Spleen (tissue), 7 donors: ENCODE results near the gene LTBP1.

ENCODE experiments used
- POLR2A ChIP-seq, 3 donors: fragments of 450-650 bp; IDR thresholded peaks; one replicate each; pipeline ENCODE4 v1.5.1; 2017; ENCODE audit warnings: antibody characterized with exemption in 3 of 3, mild to moderate bottlenecking in 1 of 3
- POLR2AphosphoS5 ChIP-seq, 3 donors: sonication (generic); formaldehyde crosslinking; IDR thresholded peaks; one replicate each; pipeline ENCODE4 v1.5.1; 2017; ENCODE audit warnings: antibody characterized with exemption in 3 of 3
- TF ChIP-seq, protein P1 (sequence below), 11 experiments: fragments of 200-600 bp in 7 of 11; fragments of 450-650 bp in 4 of 11; sonication (generic) in 4 of 11; IDR thresholded peaks in 8 of 11; conservative IDR thresholded peaks in 3 of 11; 1 replicate in 7 of 11; 2 replicates in 4 of 11; pipeline versions ENCODE4 v1.4.0 to v1.8.0; 2016 to 2021; ENCODE audit warnings: antibody characterized with exemption in 11 of 11, inconsistent platforms in 4 of 11, mild to moderate bottlenecking in 1 of 11
- donor health status: DM: no; HTN: no; CAD: no; lungs with moderate emphysema.
- donor health status: DM: no; HTN: no; CAD: no.
- donor health status: DM: no; HTN: no; CAD: no.

DNA sequence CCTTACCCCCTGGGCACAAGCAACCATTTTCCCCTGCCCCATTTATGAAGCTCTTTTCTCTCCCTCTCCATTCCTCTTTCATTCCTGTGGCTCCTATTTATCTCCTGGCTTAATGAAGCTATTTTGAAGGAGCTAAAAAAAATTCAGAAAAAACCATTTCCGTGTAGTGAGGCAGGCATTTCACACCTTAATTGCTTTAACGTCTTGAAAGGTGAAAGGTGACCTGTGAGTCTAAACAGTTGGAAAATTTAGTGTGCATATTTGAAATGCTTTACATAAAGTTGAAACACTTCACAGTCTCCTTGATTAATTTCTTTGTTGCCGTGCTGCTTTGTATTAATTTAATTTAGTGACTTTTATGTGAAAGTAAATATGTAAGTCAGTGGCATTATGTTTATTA lies 83.6 kb downstream of the LTBP1 start:
- TF ChIP-seq, protein P1, sequence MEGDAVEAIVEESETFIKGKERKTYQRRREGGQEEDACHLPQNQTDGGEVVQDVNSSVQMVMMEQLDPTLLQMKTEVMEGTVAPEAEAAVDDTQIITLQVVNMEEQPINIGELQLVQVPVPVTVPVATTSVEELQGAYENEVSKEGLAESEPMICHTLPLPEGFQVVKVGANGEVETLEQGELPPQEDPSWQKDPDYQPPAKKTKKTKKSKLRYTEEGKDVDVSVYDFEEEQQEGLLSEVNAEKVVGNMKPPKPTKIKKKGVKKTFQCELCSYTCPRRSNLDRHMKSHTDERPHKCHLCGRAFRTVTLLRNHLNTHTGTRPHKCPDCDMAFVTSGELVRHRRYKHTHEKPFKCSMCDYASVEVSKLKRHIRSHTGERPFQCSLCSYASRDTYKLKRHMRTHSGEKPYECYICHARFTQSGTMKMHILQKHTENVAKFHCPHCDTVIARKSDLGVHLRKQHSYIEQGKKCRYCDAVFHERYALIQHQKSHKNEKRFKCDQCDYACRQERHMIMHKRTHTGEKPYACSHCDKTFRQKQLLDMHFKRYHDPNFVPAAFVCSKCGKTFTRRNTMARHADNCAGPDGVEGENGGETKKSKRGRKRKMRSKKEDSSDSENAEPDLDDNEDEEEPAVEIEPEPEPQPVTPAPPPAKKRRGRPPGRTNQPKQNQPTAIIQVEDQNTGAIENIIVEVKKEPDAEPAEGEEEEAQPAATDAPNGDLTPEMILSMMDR (IDR thresholded peaks at IDR 0.05 in 8 of 11, conservative IDR thresholded peaks at IDR 0.05 in 3 of 11): no peak
- TF ChIP-seq POLR2A (IDR thresholded peaks at IDR 0.05): no peak
- TF ChIP-seq POLR2AphosphoS5 (IDR thresholded peaks at IDR 0.05): no peak
